Measurements from ENCODE around the gene ATF7IP2. TPM values are rescaled to one million over a fixed set of nuclear protein-coding genes. Genes with fewer than 3 reads are reported as not detected.
"Not testable (repeated sequence)": the region's sequence is repeated elsewhere in the genome, so short reads cannot be mapped to it uniquely, and the experiment has no call there.

Gene ATF7IP2
- total RNA-seq, 1 experiment from 2014 or later: 22.8 TPM

DNA sequence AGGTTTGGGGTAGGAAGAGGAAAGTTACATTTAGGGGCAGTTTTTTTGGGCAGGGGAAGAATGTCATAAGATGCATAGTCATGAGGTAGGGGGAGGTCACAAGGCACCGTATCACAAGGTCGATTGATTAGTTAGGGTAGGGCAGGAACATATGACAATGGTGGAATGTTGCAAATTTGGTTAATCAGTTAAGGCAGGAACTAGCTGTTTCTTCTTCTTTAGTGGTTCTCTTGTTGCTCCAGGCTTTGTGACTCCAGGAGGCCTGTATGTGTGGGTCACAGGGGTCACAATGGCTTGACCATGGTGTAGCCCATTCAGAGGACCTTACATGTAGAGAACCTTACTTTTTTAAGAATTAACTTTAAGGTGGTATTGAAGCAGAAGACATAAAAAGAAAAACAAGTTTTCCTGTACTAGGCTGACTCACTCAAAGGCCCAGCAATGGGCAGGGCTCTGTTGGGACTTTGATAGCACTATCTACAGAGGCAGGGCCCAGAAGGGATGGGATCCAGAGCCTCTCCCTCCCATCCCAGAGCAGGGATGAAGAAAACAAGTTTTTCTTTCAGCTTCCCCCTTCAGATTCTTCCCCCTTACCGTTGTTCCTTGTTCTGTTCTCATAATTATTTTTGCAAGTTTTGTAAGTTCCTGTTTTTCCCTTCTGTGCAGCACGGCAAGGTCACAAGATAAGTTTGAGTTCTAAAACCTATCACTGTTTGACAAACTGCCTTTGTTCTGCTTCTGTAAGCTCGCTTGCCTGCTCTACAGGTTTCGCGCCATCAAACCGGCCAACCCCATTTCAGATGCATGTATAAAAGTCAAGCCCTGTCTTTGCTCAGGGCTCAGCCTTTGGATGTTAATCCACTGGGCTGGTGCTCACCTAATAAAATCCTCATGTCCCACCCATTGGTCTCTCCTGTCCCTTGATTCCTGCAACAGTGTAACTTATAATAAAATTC, 45.8 kb upstream of the ATF7IP2 start:
- H3K9me3 Mint-ChIP-seq: peaks cover 47% of the 10 kb centered on the region
- CTCF ChIA-PET: no interaction called here
- TF ChIP-seq, protein P1, sequence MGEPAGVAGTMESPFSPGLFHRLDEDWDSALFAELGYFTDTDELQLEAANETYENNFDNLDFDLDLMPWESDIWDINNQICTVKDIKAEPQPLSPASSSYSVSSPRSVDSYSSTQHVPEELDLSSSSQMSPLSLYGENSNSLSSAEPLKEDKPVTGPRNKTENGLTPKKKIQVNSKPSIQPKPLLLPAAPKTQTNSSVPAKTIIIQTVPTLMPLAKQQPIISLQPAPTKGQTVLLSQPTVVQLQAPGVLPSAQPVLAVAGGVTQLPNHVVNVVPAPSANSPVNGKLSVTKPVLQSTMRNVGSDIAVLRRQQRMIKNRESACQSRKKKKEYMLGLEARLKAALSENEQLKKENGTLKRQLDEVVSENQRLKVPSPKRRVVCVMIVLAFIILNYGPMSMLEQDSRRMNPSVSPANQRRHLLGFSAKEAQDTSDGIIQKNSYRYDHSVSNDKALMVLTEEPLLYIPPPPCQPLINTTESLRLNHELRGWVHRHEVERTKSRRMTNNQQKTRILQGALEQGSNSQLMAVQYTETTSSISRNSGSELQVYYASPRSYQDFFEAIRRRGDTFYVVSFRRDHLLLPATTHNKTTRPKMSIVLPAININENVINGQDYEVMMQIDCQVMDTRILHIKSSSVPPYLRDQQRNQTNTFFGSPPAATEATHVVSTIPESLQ (CRISPR knock-in tag; IDR thresholded peaks at IDR 0.05): no peak
- TF ChIP-seq, protein P2, sequence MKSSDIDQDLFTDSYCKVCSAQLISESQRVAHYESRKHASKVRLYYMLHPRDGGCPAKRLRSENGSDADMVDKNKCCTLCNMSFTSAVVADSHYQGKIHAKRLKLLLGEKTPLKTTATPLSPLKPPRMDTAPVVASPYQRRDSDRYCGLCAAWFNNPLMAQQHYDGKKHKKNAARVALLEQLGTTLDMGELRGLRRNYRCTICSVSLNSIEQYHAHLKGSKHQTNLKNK (CRISPR knock-in tag; IDR thresholded peaks at IDR 0.05): no peak
- TF ChIP-seq IRF2 (CRISPR knock-in tag; IDR thresholded peaks at IDR 0.05; ENCODE audit: borderline replicate concordance, low read depth): no peak
- TF ChIP-seq TEAD1 (CRISPR knock-in tag; IDR thresholded peaks at IDR 0.05): no peak
- TF ChIP-seq ZNF219 (CRISPR knock-in tag; IDR thresholded peaks at IDR 0.05; ENCODE audit: borderline replicate concordance): no peak
- TF ChIP-seq HMGA2 (CRISPR knock-in tag; IDR thresholded peaks at IDR 0.05): no peak
- no peak for TF ChIP-seq ZNF671 (CRISPR knock-in tag; IDR thresholded peaks at IDR 0.05)
- TF ChIP-seq NFE2L1 (CRISPR knock-in tag; IDR thresholded peaks at IDR 0.05): no peak
- no peak for TF ChIP-seq ZNF396 (CRISPR knock-in tag; IDR thresholded peaks at IDR 0.05; ENCODE audit: borderline replicate concordance)
- no peak for TF ChIP-seq ZNF423 (CRISPR knock-in tag; IDR thresholded peaks at IDR 0.05)
- TF ChIP-seq SMAD4 (CRISPR knock-in tag; IDR thresholded peaks at IDR 0.05): no peak
- TF ChIP-seq ZBTB21 (CRISPR knock-in tag; IDR thresholded peaks at IDR 0.05; ENCODE audit: borderline replicate concordance): no peak
- TF ChIP-seq, protein P3, sequence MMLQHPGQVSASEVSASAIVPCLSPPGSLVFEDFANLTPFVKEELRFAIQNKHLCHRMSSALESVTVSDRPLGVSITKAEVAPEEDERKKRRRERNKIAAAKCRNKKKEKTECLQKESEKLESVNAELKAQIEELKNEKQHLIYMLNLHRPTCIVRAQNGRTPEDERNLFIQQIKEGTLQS (CRISPR knock-in tag; conservative IDR thresholded peaks at IDR 0.05): no peak
- TF ChIP-seq PRRX2 (CRISPR knock-in tag; IDR thresholded peaks at IDR 0.05): no peak

DNA sequence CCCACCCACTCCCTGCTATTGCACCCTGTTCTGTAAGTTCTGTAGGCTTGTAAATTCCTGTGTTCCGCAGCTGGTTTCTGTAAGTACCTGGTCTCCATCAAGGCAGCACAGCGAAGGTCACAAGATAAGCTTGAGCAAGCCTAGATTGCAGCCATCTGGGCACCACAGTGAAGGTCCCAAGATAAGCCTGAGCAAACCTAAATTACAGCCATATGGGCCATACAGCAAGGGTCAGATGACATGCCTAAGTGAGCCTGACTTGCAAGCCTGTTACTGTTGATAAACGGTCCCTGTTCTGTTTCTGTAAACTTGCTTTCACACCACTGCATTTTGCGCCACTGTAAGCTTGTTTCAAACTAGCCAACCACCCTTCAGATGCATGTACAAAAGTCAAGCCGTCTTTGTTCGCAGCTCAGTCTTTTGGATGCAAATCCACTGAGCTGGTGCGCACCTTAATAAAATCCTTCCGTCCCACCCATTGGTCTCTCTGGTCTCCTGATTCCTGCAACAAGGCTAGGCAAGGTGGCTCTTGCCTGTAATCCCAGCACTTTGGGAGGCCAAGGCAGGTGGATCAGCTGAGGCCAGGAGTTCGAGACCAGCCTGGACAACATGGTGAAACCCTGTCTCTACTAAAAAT, 42.6 kb upstream of the ATF7IP2 start:
- peaks cover 53% of the 10 kb centered on the region for H3K36me3 Mint-ChIP-seq
- DNase-seq (ENCODE audit: low spot score) (no peak), ATAC-seq (no peak)
- H3K27ac Mint-ChIP-seq: no peak overlapping the region
- POLR2A ChIA-PET: interaction anchor here (1.1 kb wide), 1 partner anchor 19 kb away, joined by 3 read pairs; no protein-coding TSS in a partner anchor
- no peak overlapping the region for H3K4me3 Mint-ChIP-seq
- H3K4me1 Mint-ChIP-seq: no peaks in the 10 kb centered on the region
- TF ChIP-seq GTF2I (CRISPR knock-in tag; conservative IDR thresholded peaks at IDR 0.05): no peak
- TF ChIP-seq, protein P4, sequence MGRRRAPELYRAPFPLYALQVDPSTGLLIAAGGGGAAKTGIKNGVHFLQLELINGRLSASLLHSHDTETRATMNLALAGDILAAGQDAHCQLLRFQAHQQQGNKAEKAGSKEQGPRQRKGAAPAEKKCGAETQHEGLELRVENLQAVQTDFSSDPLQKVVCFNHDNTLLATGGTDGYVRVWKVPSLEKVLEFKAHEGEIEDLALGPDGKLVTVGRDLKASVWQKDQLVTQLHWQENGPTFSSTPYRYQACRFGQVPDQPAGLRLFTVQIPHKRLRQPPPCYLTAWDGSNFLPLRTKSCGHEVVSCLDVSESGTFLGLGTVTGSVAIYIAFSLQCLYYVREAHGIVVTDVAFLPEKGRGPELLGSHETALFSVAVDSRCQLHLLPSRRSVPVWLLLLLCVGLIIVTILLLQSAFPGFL (CRISPR knock-in tag; IDR thresholded peaks at IDR 0.05; ENCODE audit: borderline replicate concordance): 0 out of 2 replicates have a peak, but pooled peaks have one; percentile 35
- H3K9me3 Mint-ChIP-seq: peaks cover 59% of the 10 kb centered on the region
- H3K27me3 Mint-ChIP-seq (ENCODE audit: low read depth): peaks cover 20% of the 10 kb centered on the region
- CTCF ChIA-PET: no interaction called here

More for the DNA sequence above, 45.8 kb upstream of the ATF7IP2 start:
- no peaks in the 10 kb centered on the region for H3K4me1 Mint-ChIP-seq
- H3K36me3 Mint-ChIP-seq: peaks cover 47% of the 10 kb centered on the region
- ATAC-seq: no peak
- no peak for DNase-seq (ENCODE audit: low spot score)
- no peak overlapping the region for H3K27ac Mint-ChIP-seq
- peaks cover 17% of the 10 kb centered on the region for H3K27me3 Mint-ChIP-seq (ENCODE audit: low read depth)
- POLR2A ChIA-PET: no interaction called here
- no peak overlapping the region for H3K4me3 Mint-ChIP-seq

DNA sequence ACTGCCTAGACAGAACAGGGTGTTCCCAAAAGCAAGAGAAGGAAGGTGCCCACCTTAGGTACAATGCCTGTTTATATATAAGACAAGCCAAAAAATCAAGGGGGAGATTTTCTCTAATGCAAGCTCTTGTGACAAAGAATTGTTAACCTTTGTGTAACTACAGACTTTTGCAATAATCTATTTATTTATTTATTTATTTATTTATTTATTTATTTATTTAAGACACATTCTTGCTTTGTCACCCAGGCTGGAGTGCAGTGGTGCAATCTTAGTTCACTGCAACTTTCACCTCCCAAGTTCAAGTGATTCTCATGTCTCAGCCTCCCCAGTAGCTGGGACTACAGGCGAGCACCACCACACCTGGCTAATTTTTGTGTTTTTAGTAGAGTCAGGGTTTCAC, 41.2 kb upstream of the ATF7IP2 start:
- ATAC-seq; CTCF ChIA-PET; H3K4me3 Mint-ChIP-seq; H3K4me1 Mint-ChIP-seq; H3K27ac Mint-ChIP-seq; DNase-seq (ENCODE audit: low spot score): not testable (repeated sequence)
- peaks cover 16% of the 10 kb centered on the region for H3K27me3 Mint-ChIP-seq (ENCODE audit: low read depth)
- POLR2A ChIA-PET: interaction anchor here (0.7 kb wide), 1 partner anchor 22 kb away, joined by 4 read pairs; no protein-coding TSS in a partner anchor
- peaks cover 44% of the 10 kb centered on the region for H3K36me3 Mint-ChIP-seq
- peaks cover 50% of the 10 kb centered on the region for H3K9me3 Mint-ChIP-seq
